ENCODE results near the gene ELP4. TPM values are rescaled to one million over a fixed set of nuclear protein-coding genes. Genes with fewer than 3 reads are reported as not detected.
A peak's percentile ranks its signal among the peaks of the same experiment; 100 is the strongest.

Gene ELP4
- polyA plus RNA-seq, 2 of the 4 experiments (the other 2 are of a cell fraction) = 16.9 to 26.0 TPM

GRCh38 chr11:31636983-31637382 lies 127.4 kb downstream of the ELP4 start:
- CTCF ChIA-PET = no interaction called here
- Histone ChIP-seq H3K4me1 (no peaks in the 10 kb centered on the region), H3K9me3 (no peaks in the 10 kb centered on the region), H3K27ac (no peak overlapping the region), H3K4me2 (no peak overlapping the region), H3K4me3 (no peak overlapping the region)
- WGBS (ENCODE audit: missing lambda C conversion rate) = 73% methylated on average over 4 of the region's 4 CpGs
- no peak for FAIRE-seq
- TF ChIP-seq EP300 (IDR thresholded peaks at IDR 0.05) = no peak
- TF ChIP-seq ATOH8 (CRISPR knock-in tag; IDR thresholded peaks at IDR 0.05; ENCODE audit: low read depth) = no peak
- no peak for TF ChIP-seq ZC3H11A (IDR thresholded peaks at IDR 0.05)
- TF ChIP-seq HOXB5 (CRISPR knock-in tag; IDR thresholded peaks at IDR 0.05) = no peak
- no peak for TF ChIP-seq HOXA7 (CRISPR knock-in tag; IDR thresholded peaks at IDR 0.05)
- TF ChIP-seq MYC (IDR thresholded peaks at IDR 0.05; ENCODE audit: borderline replicate concordance, low read length) = no peak
- no peak for TF ChIP-seq FOSL2 (IDR thresholded peaks at IDR 0.05)
- no peak for TF ChIP-seq FOSL2 (CRISPR knock-in tag; IDR thresholded peaks at IDR 0.05)
- no peak for TF ChIP-seq NFE2L2 (conservative IDR thresholded peaks at IDR 0.05; ENCODE audit: low read length)
- no peak for TF ChIP-seq ZFP36 (IDR thresholded peaks at IDR 0.05; ENCODE audit: borderline replicate concordance, partially characterized antibody)
- no peak for TF ChIP-seq JUN (IDR thresholded peaks at IDR 0.05)
- POLR2A ChIA-PET = no interaction called here
- DNase-seq (ENCODE audit: low read depth in 1 of 2, low spot score in 1 of 2) = no peak
- ATAC-seq = no peak

- ATAC-seq = no peak
- no peak for TF ChIP-seq RNF2 (IDR thresholded peaks at IDR 0.05; ENCODE audit: borderline replicate concordance, low read depth)
- no peak for TF ChIP-seq TFCP2L1 (CRISPR knock-in tag; IDR thresholded peaks at IDR 0.05)
- TF ChIP-seq NR3C1 (IDR thresholded peaks at IDR 0.05) = no peak
- no peak for TF ChIP-seq NFE2L2 (conservative IDR thresholded peaks at IDR 0.05; ENCODE audit: low read length)
- no peak for TF ChIP-seq CHD4 (IDR thresholded peaks at IDR 0.05; ENCODE audit: borderline replicate concordance)
- no peak for TF ChIP-seq SMC3 (IDR thresholded peaks at IDR 0.05)
- TF ChIP-seq ATOH8 (CRISPR knock-in tag; IDR thresholded peaks at IDR 0.05; ENCODE audit: low read depth) = no peak
- no peak for TF ChIP-seq EHF (CRISPR knock-in tag; IDR thresholded peaks at IDR 0.05)
- TF ChIP-seq SREBF2 (IDR thresholded peaks at IDR 0.05) = no peak
- no peak for TF ChIP-seq HOXB13 (CRISPR knock-in tag; IDR thresholded peaks at IDR 0.05; ENCODE audit: low read depth)
- no peak for TF ChIP-seq HMGXB4 (CRISPR knock-in tag; IDR thresholded peaks at IDR 0.05; ENCODE audit: borderline replicate concordance)
- TF ChIP-seq JUN (IDR thresholded peaks at IDR 0.05) = no peak
- TF ChIP-seq E2F6 (IDR thresholded peaks at IDR 0.05; ENCODE audit: borderline replicate concordance, low read depth) = no peak
- H3K4me3 ChIP-seq = no peak overlapping the region
- ChIA-PET POLR2A (no interaction called here), CTCF (interaction anchor here (1.0 to 6.3 kb wide), 21 partner anchors 10 to 574 kb away, joined by 3 to 65 read pairs (median 4); no protein-coding TSS in a partner anchor)
- no peak overlapping the region for H3K4me2 ChIP-seq
- H3K27ac ChIP-seq = peak overlapping the region in 1 of 2 experiments; percentile 27; a peak in 1 of 6 replicates
- H3K4me1 ChIP-seq = peaks cover 29% of the 10 kb centered on the region
- no peak for DNase-seq (ENCODE audit: low read depth in 1 of 2, low spot score in 1 of 2)
- FAIRE-seq = no peak
- no peaks in the 10 kb centered on the region for H3K9me3 ChIP-seq
Measured at GRCh38 chr11:31640611-31641010, 131.0 kb downstream of the ELP4 start.

All from A549 (cell line).